Vagina (tissue), 2 donors: ENCODE data around the gene RAG2. TPM values are rescaled to one million over a fixed set of nuclear protein-coding genes. Genes with fewer than 3 reads are reported as not detected.

Experiments
- DNase-seq, 2 donors: peaks; one replicate each; pipeline ENCODE4 v3.0.0-alpha.2; 2017; ENCODE audit errors: extremely low spot score in 2 of 2
- H3K27ac ChIP-seq: fragments of 200-600 bp; sonication (generic); one replicate; pipeline ENCODE4 v1.5.1; 2019
- H3K27me3 ChIP-seq: fragments of 200-600 bp; sonication (generic); one replicate; pipeline ENCODE4 v1.5.1; 2019
- H3K36me3 ChIP-seq, 2 donors: fragments of 200-600 bp; sonication (generic); one replicate each; pipeline ENCODE4 v1.5.1; 2017 to 2019
- H3K4me1 ChIP-seq: fragments of 200-600 bp; sonication (generic); one replicate; pipeline ENCODE4 v1.5.1; 2019
- H3K4me3 ChIP-seq, 2 donors: fragments of 200-600 bp; sonication (generic); 1 replicate in 1 of 2; 2 replicates in 1 of 2; pipeline ENCODE4 v1.5.1; 2016 to 2019
- H3K9me3 ChIP-seq: fragments of 200-600 bp; sonication (generic); one replicate; pipeline ENCODE4 v1.5.1; 2019
- CTCF ChIP-seq, 3 experiments: fragments of 450-650 bp in 2 of 3; fragments of 200-600 bp in 1 of 3; sonication (generic) in 1 of 3; IDR thresholded peaks; one replicate each; pipeline ENCODE4 v1.5.1; 2017 to 2019; ENCODE audit warnings: antibody characterized with exemption in 3 of 3, mild to moderate bottlenecking in 2 of 3, moderate library complexity in 2 of 3
- POLR2A ChIP-seq, 2 donors: fragments of 450-650 bp; IDR thresholded peaks; one replicate each; pipeline ENCODE4 v1.6.1; 2017; ENCODE audit warnings: antibody characterized with exemption in 2 of 2, mild to moderate bottlenecking in 2 of 2, moderate library complexity in 2 of 2
- POLR2AphosphoS5 ChIP-seq, 2 donors: sonication (generic); formaldehyde crosslinking; IDR thresholded peaks; one replicate each; pipeline ENCODE4 v1.9.0; 2017; ENCODE audit warnings: antibody characterized with exemption in 2 of 2, mild to moderate bottlenecking in 2 of 2, low read depth in 1 of 2; ENCODE audit not compliant: insufficient read depth in 1 of 2
- intact Hi-C: fragments of 100-400 bp; cut with DNase I; formaldehyde crosslinking; loops from one replicate; pipeline ENCODE4 v1.15.1; 2023
- total RNA-seq: library from RNA; depleted of rRNA; stranded (reverse); fragments of >200 nt; gene quantifications from one replicate; pipeline ENCODE4 v1.2.3, GENCODE V29; 2016

RAG2 gene
- total RNA-seq, 1 donor from 2014 or later = not detected

GRCh38 chr11:36567694-36568093 lies 30.3 kb downstream of the RAG2 start, which contains the start of gene RAG1:
Gene RAG1 (plus strand): TSS chr11:36568007. CDS start chr11:36573305, 5,298 bp downstream.
- H3K4me1 ChIP-seq = no peaks in the 10 kb centered on the region
- H3K27me3 ChIP-seq = no peaks in the 10 kb centered on the region
- no peak for TF ChIP-seq POLR2A (IDR thresholded peaks at IDR 0.05)
- no peak for TF ChIP-seq CTCF (IDR thresholded peaks at IDR 0.05)
- TF ChIP-seq POLR2AphosphoS5 (IDR thresholded peaks at IDR 0.05; ENCODE audit: insufficient read depth in 1 of 2, low read depth in 1 of 2) = no peak
- H3K36me3 ChIP-seq = no peaks in the 10 kb centered on the region
- H3K4me3 ChIP-seq = no peak within 1 kb of the TSS
- no peak within 1 kb of the TSS for H3K27ac ChIP-seq
- intact Hi-C loops = loop anchor here (10.0 kb wide), 1 partner anchor 97 kb away; no protein-coding TSS in a partner anchor
- H3K9me3 ChIP-seq = no peaks in the 10 kb centered on the region
- no peak for DNase-seq

GRCh38 chr11:36566407-36567053 lies 31.5 kb downstream of the RAG2 start:
- no peak overlapping the region for H3K4me3 ChIP-seq
- intact Hi-C loops = loop anchor here (10.0 kb wide), 1 partner anchor 98 kb away; no protein-coding TSS in a partner anchor
- TF ChIP-seq POLR2A (IDR thresholded peaks at IDR 0.05) (no peak), CTCF (IDR thresholded peaks at IDR 0.05) (no peak), POLR2AphosphoS5 (IDR thresholded peaks at IDR 0.05; ENCODE audit: insufficient read depth in 1 of 2, low read depth in 1 of 2) (no peak)
- H3K36me3 ChIP-seq = no peaks in the 10 kb centered on the region
- no peaks in the 10 kb centered on the region for H3K4me1 ChIP-seq
- H3K27ac ChIP-seq = no peak overlapping the region
- H3K27me3 ChIP-seq = no peaks in the 10 kb centered on the region
- H3K9me3 ChIP-seq = no peaks in the 10 kb centered on the region
- no peak for DNase-seq

GRCh38 chr11:36565031-36565610 lies 32.9 kb downstream of the RAG2 start:
- Histone ChIP-seq H3K4me3 (no peak overlapping the region), H3K27ac (no peak overlapping the region), H3K4me1 (no peaks in the 10 kb centered on the region), H3K9me3 (no peaks in the 10 kb centered on the region), H3K27me3 (no peaks in the 10 kb centered on the region), H3K36me3 (no peaks in the 10 kb centered on the region)
- TF ChIP-seq POLR2AphosphoS5 (IDR thresholded peaks at IDR 0.05; ENCODE audit: insufficient read depth in 1 of 2, low read depth in 1 of 2) (no peak), POLR2A (IDR thresholded peaks at IDR 0.05) (no peak)
- intact Hi-C loops = loop anchor here (10.0 kb wide), 1 partner anchor 100 kb away; no protein-coding TSS in a partner anchor
- no peak for DNase-seq

GRCh38 chr11:36564376-36565030 lies 33.5 kb downstream of the RAG2 start:
- intact Hi-C loops = loop anchor here (10.0 kb wide), 1 partner anchor 100 kb away; no protein-coding TSS in a partner anchor
- DNase-seq = no peak
- Histone ChIP-seq H3K27ac (no peak overlapping the region), H3K27me3 (no peaks in the 10 kb centered on the region), H3K4me3 (peak overlapping the region in 1 of 2 donors; percentile 32), H3K4me1 (no peaks in the 10 kb centered on the region), H3K9me3 (no peaks in the 10 kb centered on the region), H3K36me3 (no peaks in the 10 kb centered on the region)
- TF ChIP-seq POLR2A (IDR thresholded peaks at IDR 0.05) = no peak
- peak in 2 of 3 experiments; percentile 36 to 54 for TF ChIP-seq CTCF (IDR thresholded peaks at IDR 0.05)

- no peak for TF ChIP-seq POLR2A (IDR thresholded peaks at IDR 0.05)
- no peak overlapping the region for H3K4me3 ChIP-seq
- DNase-seq = no peak
- no peaks in the 10 kb centered on the region for H3K27me3 ChIP-seq
- intact Hi-C loops = no loop called here
- H3K9me3 ChIP-seq = no peaks in the 10 kb centered on the region
- H3K36me3 ChIP-seq = no peaks in the 10 kb centered on the region
- H3K4me1 ChIP-seq = no peaks in the 10 kb centered on the region
- H3K27ac ChIP-seq = no peak overlapping the region
These were observed 39.2 kb downstream of the RAG2 start for GRCh38 chr11:36558571-36559413.
